ENCODE data around the gene PTGER2.

DNA sequence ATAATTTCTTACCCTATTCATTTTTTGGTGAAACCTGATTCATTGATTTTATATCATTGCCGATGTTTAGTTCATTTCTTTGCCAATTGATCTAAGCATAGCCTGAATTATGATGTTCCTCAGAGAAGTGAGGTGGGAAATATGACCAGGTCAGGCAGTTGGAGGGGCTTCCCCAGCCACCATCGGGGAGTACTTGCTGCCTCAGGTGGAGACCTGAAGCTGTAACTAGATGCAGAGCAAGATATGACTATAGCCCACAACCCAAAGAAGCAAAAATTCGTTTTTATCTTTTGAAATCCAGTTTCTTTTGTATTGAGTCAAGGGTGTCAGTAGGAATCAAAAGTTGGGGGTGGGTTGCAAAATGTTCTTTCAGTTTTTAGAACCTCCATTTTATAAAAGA lies 38.7 kb upstream of the PTGER2 start:
- TF ChIP-seq CTCF (conservative IDR thresholded peaks at IDR 0.05; ENCODE audit: low read length) (no peak), EZH2phosphoT487 (IDR thresholded peaks at IDR 0.05; ENCODE audit: borderline replicate concordance) (no peak)
